Measurements from ENCODE around the gene CACNA1D. TPM values are rescaled to one million over a fixed set of nuclear protein-coding genes. Genes with fewer than 3 reads are reported as not detected.

Gene CACNA1D
- total and polyA plus RNA-seq, 9 of the 15 experiments (the other 6 are each of a cell fraction or from before 2014, with no cell fraction given) = 0.29 TPM; not detected in 8

- 0% methylated on average over 4 of the region's 4 CpGs for WGBS (ENCODE audit: insufficient coverage, low coverage, missing lambda C conversion rate)
These were observed 211.4 kb downstream of the CACNA1D start for GRCh38 chr3:53705774-53706173.

More at GRCh38 chr3:53705774-53706173, 211.4 kb downstream of the CACNA1D start:
- Histone ChIP-seq H3K36me3 (ENCODE audit: control insufficient read depth, insufficient read depth, low read length) (no peaks in the 10 kb centered on the region), H3K4me1 (replicated peaks in 1 of 2; ENCODE audit: control insufficient read depth in 2 of 2, insufficient read depth in 2 of 2, low read length in 2 of 2) (no peaks in the 10 kb centered on the region), H3K9me1 (ENCODE audit: control insufficient read depth, insufficient read depth, low read length) (no peaks in the 10 kb centered on the region), H3K27me3 (ENCODE audit: control insufficient read depth in 2 of 2, insufficient read depth in 2 of 2, low read length in 2 of 2) (peaks cover 0 to 14% of the 10 kb centered on the region in 2 experiments; a peak in 2 of 5 replicates), H3K9ac (ENCODE audit: insufficient read depth in 1 of 2, low read depth in 2 of 2, low read length in 2 of 2) (no peak overlapping the region), H3K9me3 (replicated peaks; ENCODE audit: control insufficient read depth, insufficient read depth, low read depth, low read length) (no peaks in the 10 kb centered on the region), H3K27ac (ENCODE audit: extremely low read depth, low read depth, low read length) (no peak overlapping the region), H4K20me1 (replicated peaks; ENCODE audit: control insufficient read depth, insufficient read depth, low read length) (peaks cover 2% of the 10 kb centered on the region; the same call in 1 of the 2 replicates), H3K4me2 (ENCODE audit: insufficient read depth, low read length) (no peak overlapping the region), H3K79me2 (ENCODE audit: control insufficient read depth, insufficient read depth, low read length) (no peaks in the 10 kb centered on the region), H2AFZ (ENCODE audit: low read depth, low read length) (no peak overlapping the region), H3K4me3 (no peak overlapping the region)
- in situ Hi-C loops (cut with MboI) = no loop called here
- no TSS peak for BruUV-seq (replicated peaks)
- no peak for DNase-seq (ENCODE audit: extremely low read depth in 1 of 4, low spot score in 3 of 4)
- intact Hi-C loops (cut with micrococcal nuclease) = no loop called here
- CTCF ChIA-PET (ENCODE audit: low intra/inter-chr PET ratio) = no interaction called here
- POLR2A ChIA-PET = interaction anchor here (0.8 kb wide), 1 partner anchor 9 kb away, joined by 3 read pairs; no protein-coding TSS in a partner anchor
- TF ChIP-seq ZSCAN32 (CRISPR knock-in tag; IDR thresholded peaks at IDR 0.05) (no peak), FOS (IDR thresholded peaks at IDR 0.05; ENCODE audit: extremely low read depth, insufficient read length) (no peak), PCBP1 (IDR thresholded peaks at IDR 0.05; ENCODE audit: low read depth, low read length, poor library complexity, severe bottlenecking) (no peak), FOXJ2 (tag; IDR thresholded peaks at IDR 0.05) (no peak), HMBOX1 (IDR thresholded peaks at IDR 0.05) (no peak), LEF1 (IDR thresholded peaks at IDR 0.05) (no peak), NR1H2 (CRISPR knock-in tag; IDR thresholded peaks at IDR 0.05) (no peak), ZNF143 (CRISPR knock-in tag; IDR thresholded peaks at IDR 0.05) (no peak), TAL1 (IDR thresholded peaks at IDR 0.05) (no peak), GATA2 (CRISPR knock-in tag; IDR thresholded peaks at IDR 0.05) (no peak), ZNF3 (CRISPR knock-in tag; IDR thresholded peaks at IDR 0.05) (no peak), ZNF133 (CRISPR knock-in tag; IDR thresholded peaks at IDR 0.05) (no peak)
- ATAC-seq = no peak
- FAIRE-seq = no peak

Measured in K562 (cell line).